PC-9 (cell line): ENCODE results near the gene VGLL3.

Experiments used
- CTCF ChIP-seq: fragments of 200-600 bp; sonication (generic); conservative IDR thresholded peaks from 2 replicates; pipeline ENCODE4 v1.6.1; 2017; ENCODE audit warnings: mixed run types, antibody characterized with exemption, mild to moderate bottlenecking, moderate library complexity
- EZH2 ChIP-seq: fragments of 200-600 bp; sonication (generic); IDR thresholded peaks from 2 replicates; pipeline ENCODE4 v1.8.0; 2017; ENCODE audit warnings: antibody characterized with exemption, low read depth

- TF ChIP-seq CTCF (no peak), EZH2 (no peak)
Observed at GRCh38 chr3:86954226-86954625, 36.7 kb downstream of the VGLL3 start.
